Testis (tissue), 3 donors: ENCODE measurements around the gene AQP5. TPM values are rescaled to one million over a fixed set of nuclear protein-coding genes. Genes with fewer than 3 reads are reported as not detected.

Source experiments
- DNase-seq: peaks from one replicate; pipeline ENCODE4 v3.0.0-alpha.2; 2019
- H3K27ac ChIP-seq, 2 donors: fragments of 200-600 bp; sonication (generic); one replicate each; pipeline ENCODE4 v1.5.1; 2019
- H3K27me3 ChIP-seq: fragments of 200-600 bp; sonication (generic); one replicate; pipeline ENCODE4 v1.5.1; 2019
- H3K36me3 ChIP-seq: fragments of 200-600 bp; sonication (generic); one replicate; pipeline ENCODE4 v1.5.1; 2017; ENCODE audit warnings: low read depth; ENCODE audit errors: missing control alignments
- H3K4me1 ChIP-seq: fragments of 200-600 bp; sonication (generic); one replicate; pipeline ENCODE4 v1.5.1; 2019
- H3K4me3 ChIP-seq, 2 donors: fragments of 200-600 bp; sonication (generic); one replicate each; pipeline ENCODE4 v1.5.1; 2017 to 2019
- H3K9me3 ChIP-seq: fragments of 200-600 bp; sonication (generic); one replicate; pipeline ENCODE4 v1.5.1; 2017
- POLR2A ChIP-seq: fragments of 450-650 bp; IDR thresholded peaks from one replicate; pipeline ENCODE4 v1.6.1; 2017; ENCODE audit warnings: antibody characterized with exemption, mild to moderate bottlenecking, moderate library complexity
- WGBS, 2 donors: methylation state at CpG; one replicate each; pipeline ENCODE4 v1.1.5; 2018; 5-methylcytosine and 5-hydroxymethylcytosine counted together
- intact Hi-C: fragments of 100-400 bp; cut with DNase I; formaldehyde crosslinking; loops from one replicate; pipeline ENCODE4 v1.15.1; 2023; ENCODE audit warnings: low total_unique reads
- polyA plus RNA-seq: library from polyadenylated mRNA; stranded (reverse); fragments of 350-450 nt; fragmentation: Illumina TruSeq; extraction: RNeasy Lipid Tissue Mini Kit (QIAGEN cat#74804); gene quantifications from one replicate; pipeline ENCODE4 v1.2.3, GENCODE V29; 2014; ENCODE audit warnings: low read depth, low replicate concordance; ENCODE audit not compliant: insufficient read depth
- total RNA-seq, 2 donors: library from RNA; depleted of rRNA; stranded (reverse); fragments of >200 nt; gene quantifications; one replicate each; pipeline ENCODE4 v1.2.3, GENCODE V29; 2016
- TF ChIP-seq, protein P1 (sequence below), 3 experiments: fragments of 450-650 bp in 2 of 3; fragments of 200-600 bp in 1 of 3; sonication (generic) in 1 of 3; IDR thresholded peaks; one replicate each; pipeline ENCODE4 v1.5.1; 2016 to 2019; ENCODE audit warnings: antibody characterized with exemption in 3 of 3, mild to moderate bottlenecking in 2 of 3, moderate library complexity in 1 of 3

Gene AQP5
- total and polyA plus RNA-seq, 3 donors from 2014 or later: 128 to 414 (median 134) TPM

DNA sequence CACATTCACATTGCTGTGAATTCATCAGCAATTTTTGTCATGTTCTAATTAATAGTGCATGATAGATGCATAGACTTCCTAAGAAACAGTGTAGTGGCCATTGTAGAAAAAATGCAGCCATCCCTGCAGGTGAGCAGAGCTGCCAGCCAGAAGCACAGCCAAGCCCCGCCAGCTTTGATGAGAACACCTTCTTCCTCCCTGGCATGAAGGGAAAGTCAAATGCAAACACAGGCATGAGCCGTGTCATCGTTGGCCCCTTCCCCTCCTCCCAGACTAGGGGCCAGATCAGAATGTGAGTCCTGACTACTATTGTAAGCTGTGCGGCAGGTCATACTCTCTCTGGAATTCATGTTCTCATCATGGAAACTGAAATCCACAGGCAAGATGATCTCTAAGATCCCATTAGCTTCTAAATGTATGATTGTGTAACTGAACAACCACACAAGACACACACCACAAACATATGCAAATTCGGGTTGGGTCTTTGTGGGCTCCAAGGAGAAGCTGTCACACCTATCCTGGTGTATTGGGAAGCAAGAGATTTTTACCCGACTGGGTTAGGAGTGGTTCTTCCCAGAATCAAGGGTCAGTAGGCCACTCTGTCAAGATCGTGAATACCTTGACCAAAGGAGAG, 14.0 kb upstream of the AQP5 start:
- peaks cover 5% of the 10 kb centered on the region for H3K4me1 ChIP-seq
- intact Hi-C loops: no loop called here
- no peak overlapping the region for H3K4me3 ChIP-seq
- H3K9me3 ChIP-seq: no peaks in the 10 kb centered on the region
- no peaks in the 10 kb centered on the region for H3K27me3 ChIP-seq
- H3K27ac ChIP-seq: no peak overlapping the region
- TF ChIP-seq, protein P1, sequence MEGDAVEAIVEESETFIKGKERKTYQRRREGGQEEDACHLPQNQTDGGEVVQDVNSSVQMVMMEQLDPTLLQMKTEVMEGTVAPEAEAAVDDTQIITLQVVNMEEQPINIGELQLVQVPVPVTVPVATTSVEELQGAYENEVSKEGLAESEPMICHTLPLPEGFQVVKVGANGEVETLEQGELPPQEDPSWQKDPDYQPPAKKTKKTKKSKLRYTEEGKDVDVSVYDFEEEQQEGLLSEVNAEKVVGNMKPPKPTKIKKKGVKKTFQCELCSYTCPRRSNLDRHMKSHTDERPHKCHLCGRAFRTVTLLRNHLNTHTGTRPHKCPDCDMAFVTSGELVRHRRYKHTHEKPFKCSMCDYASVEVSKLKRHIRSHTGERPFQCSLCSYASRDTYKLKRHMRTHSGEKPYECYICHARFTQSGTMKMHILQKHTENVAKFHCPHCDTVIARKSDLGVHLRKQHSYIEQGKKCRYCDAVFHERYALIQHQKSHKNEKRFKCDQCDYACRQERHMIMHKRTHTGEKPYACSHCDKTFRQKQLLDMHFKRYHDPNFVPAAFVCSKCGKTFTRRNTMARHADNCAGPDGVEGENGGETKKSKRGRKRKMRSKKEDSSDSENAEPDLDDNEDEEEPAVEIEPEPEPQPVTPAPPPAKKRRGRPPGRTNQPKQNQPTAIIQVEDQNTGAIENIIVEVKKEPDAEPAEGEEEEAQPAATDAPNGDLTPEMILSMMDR (IDR thresholded peaks at IDR 0.05): no peak
- TF ChIP-seq POLR2A: no peak
- DNase-seq: no peak
- WGBS, 2 donors: 94 to 95% methylated on average over 6 to 7 of the region's 7 CpGs
- H3K36me3 ChIP-seq: no peaks in the 10 kb centered on the region

DNA sequence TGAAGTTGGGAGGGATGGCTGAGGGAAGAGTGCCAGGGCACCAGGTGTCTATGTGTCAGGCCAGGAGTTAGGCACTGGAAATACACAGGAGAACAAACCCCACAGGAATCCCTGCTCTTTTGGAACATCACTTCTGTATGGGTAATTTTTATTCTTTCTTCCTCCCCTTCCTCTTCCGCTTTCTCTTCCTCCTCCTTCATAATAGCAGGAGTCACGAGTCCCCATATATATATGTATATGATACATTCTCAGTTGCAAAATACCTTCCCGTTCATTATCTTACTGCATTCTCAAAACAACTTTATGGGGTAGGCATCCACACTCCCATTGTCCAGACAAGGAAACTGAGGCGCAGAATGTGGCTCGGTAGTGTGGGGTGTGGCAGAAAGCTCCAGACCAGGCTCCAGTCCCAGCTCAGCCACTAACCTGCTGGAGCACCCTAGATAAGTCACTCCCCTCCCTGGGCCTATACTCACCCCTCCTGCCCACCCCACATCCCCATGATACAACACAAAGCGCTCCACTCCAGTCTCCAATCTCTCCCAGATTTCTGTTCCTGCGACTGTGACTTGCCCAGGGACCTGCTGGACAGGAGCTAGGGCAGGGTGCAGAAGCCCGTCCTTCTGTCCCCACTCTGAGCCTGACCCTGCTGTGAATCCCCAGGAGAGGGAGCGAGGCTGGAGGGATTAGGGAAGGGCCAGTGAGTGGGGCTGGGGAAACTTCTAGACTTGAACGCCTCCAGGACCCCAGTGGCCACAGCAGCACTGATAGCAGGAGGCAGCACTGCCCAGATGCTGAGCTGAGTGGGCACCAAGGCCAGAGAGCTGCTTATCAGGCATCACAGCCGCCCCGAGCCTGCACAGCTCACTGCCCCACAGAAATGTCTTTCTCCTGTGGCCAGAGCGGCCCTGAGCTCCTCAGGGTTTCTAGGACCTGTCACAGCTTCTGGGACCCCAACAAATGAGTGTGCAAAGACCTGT, 12.5 kb upstream of the AQP5 start:
- Histone ChIP-seq H3K4me3 (no peak overlapping the region), H3K9me3 (no peaks in the 10 kb centered on the region), H3K27me3 (no peaks in the 10 kb centered on the region), H3K36me3 (no peaks in the 10 kb centered on the region), H3K27ac (no peak overlapping the region), H3K4me1 (peaks cover 5% of the 10 kb centered on the region)
- intact Hi-C loops: no loop called here
- TF ChIP-seq, protein P1 (IDR thresholded peaks at IDR 0.05): no peak
- TF ChIP-seq POLR2A: no peak
- WGBS, 2 donors: 74 to 78% methylated on average over 10 to 13 of the region's 13 CpGs
- no peak for DNase-seq

DNA sequence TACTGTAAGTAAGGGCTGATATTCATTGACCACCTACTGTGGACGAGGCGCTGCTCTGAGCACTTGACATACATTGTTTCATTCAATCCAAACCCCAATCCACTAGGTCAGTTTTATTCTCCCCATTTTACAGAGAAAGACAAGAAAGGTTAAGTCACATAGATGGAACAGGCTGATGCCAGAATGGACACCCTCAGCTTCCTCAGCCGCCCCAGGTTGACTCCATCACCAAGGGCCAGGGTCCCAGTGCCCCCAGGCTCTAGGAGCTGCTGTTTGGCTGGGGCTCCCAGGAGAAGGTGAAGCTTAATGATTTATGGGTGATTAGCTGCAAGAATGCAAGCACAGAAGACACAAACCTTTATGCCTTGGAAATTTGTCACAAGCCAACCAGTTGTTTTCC, 11.8 kb upstream of the AQP5 start:
- 88 to 100% methylated on average over 3 of the region's 3 CpGs for WGBS, 2 donors

DNA sequence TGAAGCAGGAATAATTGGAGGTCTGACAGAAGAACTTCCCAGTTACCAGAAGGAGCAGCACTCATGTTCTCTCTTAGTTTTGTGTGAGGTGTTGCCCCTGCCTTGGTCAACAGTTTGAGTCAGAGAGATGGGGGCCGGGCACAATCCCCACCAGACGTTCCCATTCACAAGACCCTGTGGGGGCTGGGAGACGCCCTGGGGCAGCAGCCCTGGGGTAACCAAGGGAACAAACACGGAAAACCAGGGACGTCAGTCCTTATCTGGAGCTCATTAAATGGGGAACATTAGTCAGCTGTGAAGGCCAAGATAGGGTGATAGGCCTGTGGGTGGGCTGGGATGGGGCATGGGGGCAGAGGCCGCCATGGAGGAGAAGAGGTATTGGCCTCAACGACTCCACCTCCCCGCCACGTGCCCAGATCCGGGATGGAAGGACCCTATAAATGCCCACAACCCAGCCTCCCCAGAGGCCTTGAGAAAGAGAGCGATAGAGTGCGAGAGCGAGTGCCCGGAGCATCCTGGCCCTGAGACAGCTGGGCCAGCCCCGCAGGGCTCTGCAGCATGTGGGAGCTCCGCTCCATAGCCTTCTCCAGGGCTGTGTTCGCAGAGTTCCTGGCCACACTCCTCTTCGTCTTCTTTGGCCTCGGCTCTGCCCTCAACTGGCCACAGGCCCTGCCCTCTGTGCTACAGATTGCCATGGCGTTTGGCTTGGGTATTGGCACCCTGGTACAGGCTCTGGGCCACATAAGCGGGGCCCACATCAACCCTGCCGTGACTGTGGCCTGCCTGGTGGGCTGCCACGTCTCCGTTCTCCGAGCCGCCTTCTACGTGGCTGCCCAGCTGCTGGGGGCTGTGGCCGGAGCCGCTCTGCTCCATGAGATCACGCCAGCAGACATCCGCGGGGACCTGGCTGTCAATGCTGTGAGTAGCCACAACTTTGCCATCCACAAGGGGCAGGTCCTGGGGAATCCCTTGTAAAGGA, 11.1 kb upstream of the AQP5 start, which contains the start of gene AQP2:
Gene AQP2 (plus strand): TSS at position 465 of the 979 bp plus-strand sequence. CDS start 94 bp downstream, at position 559.
- no peaks in the 10 kb centered on the region for H3K36me3 ChIP-seq
- TF ChIP-seq POLR2A: no peak
- TF ChIP-seq, protein P1 (IDR thresholded peaks at IDR 0.05): no peak
- intact Hi-C loops: loop anchor here (10.0 kb wide), 1 partner anchor 86 kb away; no protein-coding TSS in a partner anchor
- no peak for DNase-seq
- no peaks in the 10 kb centered on the region for H3K9me3 ChIP-seq
- peaks cover 5% of the 10 kb centered on the region for H3K4me1 ChIP-seq
- 73 to 84% methylated on average over 28 to 32 of the region's 32 CpGs for WGBS, 2 donors
- H3K27me3 ChIP-seq: no peaks in the 10 kb centered on the region
- H3K4me3 ChIP-seq: no peak within 1 kb of the TSS
- H3K27ac ChIP-seq: no peak within 1 kb of the TSS

More for the DNA sequence above, 11.8 kb upstream of the AQP5 start:
- DNase-seq: no peak
- TF ChIP-seq, protein P1 (IDR thresholded peaks at IDR 0.05): no peak
- TF ChIP-seq POLR2A: no peak
- Histone ChIP-seq H3K27ac (no peak overlapping the region), H3K4me1 (peaks cover 5% of the 10 kb centered on the region), H3K36me3 (no peaks in the 10 kb centered on the region), H3K4me3 (no peak overlapping the region), H3K9me3 (no peaks in the 10 kb centered on the region), H3K27me3 (no peaks in the 10 kb centered on the region)
- intact Hi-C loops: loop anchor here (10.0 kb wide), 1 partner anchor 85 kb away; no protein-coding TSS in a partner anchor
